Measurements from ENCODE around the gene SEMA5B.

DNA sequence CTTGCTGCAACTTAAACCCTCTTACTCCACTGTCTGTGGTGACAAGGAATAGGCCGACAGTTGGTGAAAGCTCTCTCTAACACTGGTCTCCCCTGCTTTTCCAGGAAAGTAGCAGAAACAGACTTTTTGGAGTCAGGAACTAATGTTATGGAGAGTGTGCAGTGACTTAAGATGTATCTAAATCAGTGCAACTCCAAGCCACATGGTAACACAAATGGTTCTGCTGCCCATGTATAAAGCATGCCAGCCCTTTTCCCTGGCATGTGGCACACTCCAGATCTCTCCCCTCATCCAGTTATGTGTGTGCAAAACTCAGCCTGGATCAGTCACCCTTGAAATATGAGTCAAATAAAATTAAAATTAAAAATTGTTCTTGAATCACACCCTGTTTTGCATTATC, 55.4 kb downstream of the SEMA5B start:
- TF ChIP-seq CTCF (IDR thresholded peaks at IDR 0.05) (no peak), ZFX (IDR thresholded peaks at IDR 0.05; ENCODE audit: borderline replicate concordance) (no peak)
